ENCODE results near the gene MARCHF3.
"Not testable (repeated sequence)": the region's sequence is repeated elsewhere in the genome, so short reads cannot be mapped to it uniquely, and the experiment has no call there.

The MARCHF3 gene

GRCh38 chr5:126897851-126898630 lies 132.3 kb downstream of the MARCHF3 start:
- DNase-seq (ENCODE audit: insufficient read length) (no peak), FAIRE-seq (no peak)
- TF ChIP-seq POLR2AphosphoS5 (IDR thresholded peaks at IDR 0.05; ENCODE audit: low read depth, low read length) = no peak
- TF ChIP-seq TAF1 (IDR thresholded peaks at IDR 0.05; ENCODE audit: borderline replicate concordance, low read depth, low read length) = no peak
- TF ChIP-seq POLR2A (IDR thresholded peaks at IDR 0.05; ENCODE audit: low read depth, low read length) = no peak

- no peak for FAIRE-seq
- DNase-seq (ENCODE audit: insufficient read length) = no peak
- TF ChIP-seq POLR2AphosphoS5 (IDR thresholded peaks at IDR 0.05; ENCODE audit: low read depth, low read length) (no peak), TAF1 (IDR thresholded peaks at IDR 0.05; ENCODE audit: borderline replicate concordance, low read depth, low read length) (no peak), POLR2A (IDR thresholded peaks at IDR 0.05; ENCODE audit: low read depth, low read length) (no peak)
Measured at GRCh38 chr5:126896170-126896702, 134.1 kb downstream of the MARCHF3 start.

GRCh38 chr5:126895712-126896111 lies 134.6 kb downstream of the MARCHF3 start:
- FAIRE-seq = not testable (repeated sequence)

GRCh38 chr5:126890414-126890813 lies 139.9 kb downstream of the MARCHF3 start:
- DNase-seq (ENCODE audit: insufficient read length); FAIRE-seq: not testable (repeated sequence)

More at GRCh38 chr5:126895712-126896111, 134.6 kb downstream of the MARCHF3 start:
- not testable (repeated sequence) for DNase-seq (ENCODE audit: insufficient read length)

DNA sequence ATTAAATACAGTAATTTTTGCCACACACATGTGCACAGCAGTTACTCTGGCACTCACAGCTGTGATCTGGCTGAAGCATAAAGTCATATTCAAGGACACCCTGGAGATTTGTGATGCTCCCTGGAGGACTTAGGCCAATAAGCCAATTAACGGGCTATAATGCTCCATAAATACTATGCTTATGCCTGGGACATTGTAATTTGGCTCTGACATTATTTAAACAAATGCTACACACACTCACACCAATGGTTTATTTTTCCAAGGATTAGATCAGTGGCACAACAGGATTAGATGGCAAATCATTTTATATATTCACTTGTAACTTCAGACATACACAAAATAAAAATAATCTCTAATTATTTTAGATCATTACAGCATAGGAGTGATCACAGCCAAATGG lies 142.2 kb downstream of the MARCHF3 start:
- DNase-seq (ENCODE audit: insufficient read length) = no peak
- no peak for FAIRE-seq
- TF ChIP-seq TAF1 (IDR thresholded peaks at IDR 0.05; ENCODE audit: borderline replicate concordance, low read depth, low read length) (no peak), POLR2A (IDR thresholded peaks at IDR 0.05; ENCODE audit: low read depth, low read length) (no peak), POLR2AphosphoS5 (IDR thresholded peaks at IDR 0.05; ENCODE audit: low read depth, low read length) (no peak)

- DNase-seq (ENCODE audit: insufficient read length) (no peak), FAIRE-seq (no peak)
- TF ChIP-seq POLR2AphosphoS5 (IDR thresholded peaks at IDR 0.05; ENCODE audit: low read depth, low read length) (no peak), POLR2A (IDR thresholded peaks at IDR 0.05; ENCODE audit: low read depth, low read length) (no peak), TAF1 (IDR thresholded peaks at IDR 0.05; ENCODE audit: borderline replicate concordance, low read depth, low read length) (no peak)
Measured at GRCh38 chr5:126884269-126884819, 146.0 kb downstream of the MARCHF3 start.

DNA sequence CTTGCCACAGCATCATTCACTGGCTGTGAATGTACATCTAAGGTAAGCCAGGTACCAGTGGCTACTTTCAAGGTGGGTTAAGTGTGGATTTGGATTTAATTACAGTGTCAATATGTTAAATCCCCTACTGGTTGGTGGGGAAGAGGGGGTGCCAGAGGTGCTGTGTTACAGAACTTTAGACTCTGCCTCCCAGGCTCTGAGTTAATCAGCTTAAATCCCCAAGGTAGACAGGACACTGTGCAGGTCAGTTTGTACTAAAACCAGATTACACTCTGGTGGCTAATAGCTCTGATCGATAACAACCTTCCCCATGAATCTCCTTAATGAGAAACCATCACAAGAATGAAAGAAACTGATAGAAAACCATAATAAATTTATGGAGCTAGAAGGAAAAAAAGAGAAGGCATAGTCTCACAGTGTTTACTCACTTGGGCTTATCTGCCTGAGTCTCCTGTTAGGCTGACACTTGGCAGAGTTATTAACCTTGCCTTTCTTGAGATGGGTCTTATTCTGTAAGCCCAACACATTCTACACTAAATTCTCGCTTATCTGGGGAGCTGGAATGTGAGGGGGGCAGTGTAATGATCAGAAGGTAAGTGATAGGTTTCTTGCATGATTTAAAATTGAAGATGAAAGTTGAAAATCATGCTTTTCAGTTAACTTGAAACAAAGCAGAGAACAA lies 146.7 kb downstream of the MARCHF3 start:
- no peak for FAIRE-seq

GRCh38 chr5:126881821-126882600 lies 148.3 kb downstream of the MARCHF3 start:
- no peak for DNase-seq (ENCODE audit: insufficient read length)
- FAIRE-seq = no peak
- TF ChIP-seq POLR2A (IDR thresholded peaks at IDR 0.05; ENCODE audit: low read depth, low read length) = no peak
- no peak for TF ChIP-seq POLR2AphosphoS5 (IDR thresholded peaks at IDR 0.05; ENCODE audit: low read depth, low read length)
- TF ChIP-seq TAF1 (IDR thresholded peaks at IDR 0.05; ENCODE audit: borderline replicate concordance, low read depth, low read length) = no peak

More for the DNA sequence above, 146.7 kb downstream of the MARCHF3 start:
- TF ChIP-seq TAF1 (IDR thresholded peaks at IDR 0.05; ENCODE audit: borderline replicate concordance, low read depth, low read length) (no peak), POLR2A (IDR thresholded peaks at IDR 0.05; ENCODE audit: low read depth, low read length) (no peak), POLR2AphosphoS5 (IDR thresholded peaks at IDR 0.05; ENCODE audit: low read depth, low read length) (no peak)
- DNase-seq (ENCODE audit: insufficient read length) = no peak

GRCh38 chr5:126878634-126879033 lies 151.7 kb downstream of the MARCHF3 start:
- FAIRE-seq (no peak), DNase-seq (ENCODE audit: insufficient read length) (no peak)
- TF ChIP-seq TAF1 (IDR thresholded peaks at IDR 0.05; ENCODE audit: borderline replicate concordance, low read depth, low read length) = no peak
- no peak for TF ChIP-seq POLR2A (IDR thresholded peaks at IDR 0.05; ENCODE audit: low read depth, low read length)
- no peak for TF ChIP-seq POLR2AphosphoS5 (IDR thresholded peaks at IDR 0.05; ENCODE audit: low read depth, low read length)

DNA sequence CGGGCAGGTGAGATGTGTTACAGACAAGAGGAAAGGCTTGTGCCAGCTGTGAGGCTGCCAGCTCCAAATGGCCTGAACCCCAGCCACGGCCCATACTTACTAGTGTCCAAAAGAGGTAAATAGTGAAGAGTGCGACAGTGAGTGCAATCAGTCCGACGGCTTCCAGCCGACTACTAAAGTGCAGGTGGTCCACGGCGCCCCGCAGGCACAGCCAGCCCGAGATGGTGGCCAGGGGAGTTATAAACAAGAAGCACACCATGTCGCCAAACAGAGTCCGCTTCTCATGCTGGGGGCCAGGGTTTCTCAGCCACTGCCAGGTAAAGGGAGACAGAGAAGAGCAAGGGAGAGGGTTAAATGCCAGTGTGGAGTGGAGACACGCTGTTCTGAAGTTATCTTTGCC lies 152.3 kb downstream of the MARCHF3 start:
- TF ChIP-seq TAF1 (IDR thresholded peaks at IDR 0.05; ENCODE audit: borderline replicate concordance, low read depth, low read length) = no peak
- no peak for TF ChIP-seq POLR2AphosphoS5 (IDR thresholded peaks at IDR 0.05; ENCODE audit: low read depth, low read length)
- DNase-seq (ENCODE audit: insufficient read length) (no peak), FAIRE-seq (no peak)

DNA sequence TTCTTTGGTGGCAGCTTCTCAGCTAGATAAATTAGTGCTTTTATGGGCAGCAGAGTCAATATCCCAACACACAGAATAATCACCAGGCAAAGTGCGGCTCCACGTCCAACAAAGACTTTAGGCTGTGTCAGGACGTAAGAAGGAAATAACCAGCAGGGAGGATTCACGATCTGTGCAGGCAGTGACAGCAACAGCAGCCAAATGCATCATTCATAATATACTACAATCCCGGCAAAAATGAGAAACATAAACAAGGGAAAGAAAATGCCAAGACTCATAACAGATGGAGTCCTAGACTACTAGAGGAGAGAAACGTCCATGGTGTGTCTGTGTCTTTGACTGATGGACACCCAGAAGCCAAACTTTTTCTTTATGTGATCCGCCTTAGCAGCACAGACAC lies 152.8 kb downstream of the MARCHF3 start:
- no peak for FAIRE-seq
- DNase-seq (ENCODE audit: insufficient read length) = no peak
- no peak for TF ChIP-seq TAF1 (IDR thresholded peaks at IDR 0.05; ENCODE audit: borderline replicate concordance, low read depth, low read length)
- TF ChIP-seq POLR2AphosphoS5 (IDR thresholded peaks at IDR 0.05; ENCODE audit: low read depth, low read length) = no peak
- TF ChIP-seq POLR2A (IDR thresholded peaks at IDR 0.05; ENCODE audit: low read depth, low read length) = no peak

Data from GM12892 (cell line).